Stomach smooth muscle (tissue), 2 donors: ENCODE data around the gene NOTCH4.
A peak's percentile ranks its signal among the peaks of the same experiment; 100 is the strongest.
"Not testable (repeated sequence)": the region's sequence is repeated elsewhere in the genome, so short reads cannot be mapped to it uniquely, and the experiment has no call there.

Experiments used
- H3K27ac ChIP-seq: one replicate; pipeline ENCODE4 v1.7.0; 2013; ENCODE audit warnings: mild to moderate bottlenecking, low read length, inconsistent platforms
- H3K27me3 ChIP-seq, 2 donors: one replicate each; pipeline ENCODE4 v1.7.0; 2013; ENCODE audit warnings: low read length in 2 of 2; ENCODE audit not compliant: insufficient read depth in 2 of 2, control insufficient read depth in 1 of 2
- H3K36me3 ChIP-seq, 2 donors: one replicate each; pipeline ENCODE4 v1.7.0; 2013; ENCODE audit warnings: low read length in 2 of 2; ENCODE audit not compliant: control insufficient read depth in 2 of 2, insufficient read depth in 2 of 2
- H3K4me1 ChIP-seq: one replicate; pipeline ENCODE4 v1.7.0; 2013; ENCODE audit warnings: low read length; ENCODE audit not compliant: control insufficient read depth, insufficient read depth
- H3K4me3 ChIP-seq, 2 donors: one replicate each; pipeline ENCODE4 v1.7.0; 2013; ENCODE audit warnings: low read length in 2 of 2
- H3K9ac ChIP-seq, 2 donors: one replicate each; pipeline ENCODE4 v1.7.0; 2013; ENCODE audit warnings: low read length in 2 of 2, mild to moderate bottlenecking in 1 of 2
- H3K9me3 ChIP-seq, 2 donors: one replicate each; pipeline ENCODE4 v1.7.0; 2013; ENCODE audit warnings: low read length in 2 of 2; ENCODE audit not compliant: control insufficient read depth in 2 of 2
- donor health status: healthy.
- donor health status: Pancreatic carcinoma.

The NOTCH4 gene

GRCh38 chr6:32192608-32193039 is 31.2 kb downstream of the NOTCH4 start, which contains the start of gene GPSM3:
TSS of gene GPSM3 (minus strand) at chr6:32192643. CDS start at chr6:32192513, 130 bp downstream.
- Histone ChIP-seq H3K27me3 (no peaks in the 10 kb centered on the region), H3K36me3 (peaks cover 0 to 4% of the 10 kb centered on the region in 2 donors), H3K9ac (peak within 1 kb of the TSS; percentile 36 to 92), H3K9me3 (no peaks in the 10 kb centered on the region), H3K27ac (peak within 1 kb of the TSS; percentile 98), H3K4me3 (peak within 1 kb of the TSS in 1 of 2 donors; percentile 55), H3K4me1 (peaks cover 60% of the 10 kb centered on the region)

GRCh38 chr6:32191696-32192607 is 31.9 kb downstream of the NOTCH4 start:
- peaks cover 61% of the 10 kb centered on the region for H3K4me1 ChIP-seq
- H3K36me3 ChIP-seq: peaks cover 1 to 11% of the 10 kb centered on the region in 2 donors
- H3K27me3 ChIP-seq: no peaks in the 10 kb centered on the region
- H3K27ac ChIP-seq: peak overlapping the region; percentile 98
- H3K4me3 ChIP-seq: peak overlapping the region in 1 of 2 donors; percentile 55
- H3K9ac ChIP-seq: peak overlapping the region; percentile 36 to 92
- no peaks in the 10 kb centered on the region for H3K9me3 ChIP-seq

GRCh38 chr6:32190911-32191677 is 32.8 kb downstream of the NOTCH4 start:
- peak overlapping the region; percentile 98 for H3K27ac ChIP-seq
- no peaks in the 10 kb centered on the region for H3K9me3 ChIP-seq
- no peaks in the 10 kb centered on the region for H3K27me3 ChIP-seq
- peaks cover 6 to 17% of the 10 kb centered on the region in 2 donors for H3K36me3 ChIP-seq
- peaks cover 59% of the 10 kb centered on the region for H3K4me1 ChIP-seq
- H3K9ac ChIP-seq: peak overlapping the region; percentile 92 to 94
- peak overlapping the region; percentile 49 to 80 for H3K4me3 ChIP-seq

- peaks cover 6 to 17% of the 10 kb centered on the region in 2 donors for H3K36me3 ChIP-seq
- H3K27me3 ChIP-seq: no peaks in the 10 kb centered on the region
- H3K27ac ChIP-seq: peak within 1 kb of the TSS; percentile 98
- peak within 1 kb of the TSS; percentile 92 to 94 for H3K9ac ChIP-seq
- peaks cover 58% of the 10 kb centered on the region for H3K4me1 ChIP-seq
- H3K9me3 ChIP-seq: no peaks in the 10 kb centered on the region
- peak within 1 kb of the TSS; percentile 80 to 85 for H3K4me3 ChIP-seq
Measured at GRCh38 chr6:32190054-32190851, 33.6 kb downstream of the NOTCH4 start, which contains the start of gene PBX2. TSS of gene PBX2 (minus strand) at chr6:32190202. CDS start at chr6:32189915, 287 bp downstream.

GRCh38 chr6:32189742-32190053 is 34.2 kb downstream of the NOTCH4 start:
- Histone ChIP-seq H3K4me3 (peak overlapping the region; percentile 80 to 85), H3K9me3 (no peaks in the 10 kb centered on the region), H3K4me1 (peaks cover 54% of the 10 kb centered on the region), H3K27me3 (no peaks in the 10 kb centered on the region), H3K9ac (peak overlapping the region; percentile 84 to 92), H3K36me3 (peaks cover 6 to 17% of the 10 kb centered on the region in 2 donors), H3K27ac (peak overlapping the region; percentile 98)

GRCh38 chr6:32189069-32189741 is 34.7 kb downstream of the NOTCH4 start:
- H3K4me1 ChIP-seq: peaks cover 49% of the 10 kb centered on the region
- H3K9me3 ChIP-seq: no peaks in the 10 kb centered on the region

GRCh38 chr6:32188381-32189068 is 35.3 kb downstream of the NOTCH4 start:
- Histone ChIP-seq H3K36me3 (peaks cover 8 to 21% of the 10 kb centered on the region in 2 donors), H3K27me3 (no peaks in the 10 kb centered on the region), H3K27ac (peak overlapping the region; percentile 98), H3K4me1 (peaks cover 51% of the 10 kb centered on the region), H3K9ac (peak overlapping the region; percentile 84 to 92), H3K9me3 (no peaks in the 10 kb centered on the region), H3K4me3 (peak overlapping the region; percentile 80 to 85)

More at GRCh38 chr6:32189069-32189741, 34.7 kb downstream of the NOTCH4 start:
- H3K36me3 ChIP-seq: peaks cover 6 to 17% of the 10 kb centered on the region in 2 donors
- no peaks in the 10 kb centered on the region for H3K27me3 ChIP-seq
- H3K9ac ChIP-seq: peak overlapping the region; percentile 84 to 92
- peak overlapping the region; percentile 80 to 85 for H3K4me3 ChIP-seq
- peak overlapping the region; percentile 98 for H3K27ac ChIP-seq

GRCh38 chr6:32187725-32188380 is 36.0 kb downstream of the NOTCH4 start:
- H3K9me3 ChIP-seq, H3K27me3 ChIP-seq, H3K9ac ChIP-seq: not testable (repeated sequence)
- H3K4me1 ChIP-seq: peaks cover 52% of the 10 kb centered on the region
- peak overlapping the region; percentile 80 to 85 for H3K4me3 ChIP-seq
- peak overlapping the region; percentile 98 for H3K27ac ChIP-seq
- H3K36me3 ChIP-seq: peaks cover 13 to 24% of the 10 kb centered on the region in 2 donors
